ENCODE results near the gene CCDC110.

DNA sequence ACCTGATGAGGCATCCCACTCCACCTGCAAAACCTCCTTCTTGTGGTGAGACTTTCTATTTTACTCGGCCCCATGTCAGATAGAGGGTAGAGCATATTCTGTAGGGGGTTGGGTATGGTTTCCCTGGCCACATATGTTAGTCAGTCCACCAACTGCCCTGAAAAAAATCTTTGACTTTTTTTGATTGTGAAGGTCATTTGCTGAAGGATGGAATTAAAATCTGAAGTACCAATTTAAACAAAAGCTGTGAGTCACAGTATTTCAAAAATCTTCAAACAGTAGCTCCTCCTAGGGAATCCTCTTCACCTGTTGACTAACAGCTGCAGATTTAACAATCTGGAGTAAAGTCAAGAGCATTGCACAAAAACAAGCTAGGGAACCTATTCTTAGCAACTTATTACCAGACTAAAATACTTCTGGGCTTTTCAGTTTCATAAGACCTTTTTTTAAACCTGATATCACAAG, 8.0 kb upstream of the CCDC110 start:
- TF ChIP-seq, protein P1, sequence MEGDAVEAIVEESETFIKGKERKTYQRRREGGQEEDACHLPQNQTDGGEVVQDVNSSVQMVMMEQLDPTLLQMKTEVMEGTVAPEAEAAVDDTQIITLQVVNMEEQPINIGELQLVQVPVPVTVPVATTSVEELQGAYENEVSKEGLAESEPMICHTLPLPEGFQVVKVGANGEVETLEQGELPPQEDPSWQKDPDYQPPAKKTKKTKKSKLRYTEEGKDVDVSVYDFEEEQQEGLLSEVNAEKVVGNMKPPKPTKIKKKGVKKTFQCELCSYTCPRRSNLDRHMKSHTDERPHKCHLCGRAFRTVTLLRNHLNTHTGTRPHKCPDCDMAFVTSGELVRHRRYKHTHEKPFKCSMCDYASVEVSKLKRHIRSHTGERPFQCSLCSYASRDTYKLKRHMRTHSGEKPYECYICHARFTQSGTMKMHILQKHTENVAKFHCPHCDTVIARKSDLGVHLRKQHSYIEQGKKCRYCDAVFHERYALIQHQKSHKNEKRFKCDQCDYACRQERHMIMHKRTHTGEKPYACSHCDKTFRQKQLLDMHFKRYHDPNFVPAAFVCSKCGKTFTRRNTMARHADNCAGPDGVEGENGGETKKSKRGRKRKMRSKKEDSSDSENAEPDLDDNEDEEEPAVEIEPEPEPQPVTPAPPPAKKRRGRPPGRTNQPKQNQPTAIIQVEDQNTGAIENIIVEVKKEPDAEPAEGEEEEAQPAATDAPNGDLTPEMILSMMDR (IDR thresholded peaks at IDR 0.05; ENCODE audit: insufficient read depth, low read length): no peak
- TF ChIP-seq REST (IDR thresholded peaks at IDR 0.05; ENCODE audit: insufficient replicate concordance, low read depth): no peak
- TF ChIP-seq GABPA (IDR thresholded peaks at IDR 0.05; ENCODE audit: low read depth): no peak
- TF ChIP-seq POLR2AphosphoS5 (IDR thresholded peaks at IDR 0.05; ENCODE audit: low read depth): no peak
